Measurements from ENCODE around the gene IFNL1. TPM values are rescaled to one million over a fixed set of nuclear protein-coding genes. Genes with fewer than 3 reads are reported as not detected.

IFNL1 gene
- total and polyA plus RNA-seq, 9 of the 15 experiments (the other 6 are each of a cell fraction or from before 2014, with no cell fraction given) = not detected

GRCh38 chr19:39341719-39342604 lies 45.8 kb downstream of the IFNL1 start, which contains the start of gene SAMD4B (continued):
- no peak; the same call in 1 of the 2 replicates for TF ChIP-seq MGA (IDR thresholded peaks at IDR 0.05)
- TF ChIP-seq BRF2 (IDR thresholded peaks at IDR 0.05; ENCODE audit: borderline replicate concordance, insufficient read depth, insufficient read length) = no peak
- TF ChIP-seq NFATC3 (IDR thresholded peaks at IDR 0.05) = no peak
- peak; percentile 61 for TF ChIP-seq CREB3L1 (IDR thresholded peaks at IDR 0.05; ENCODE audit: borderline replicate concordance, low read depth)
- TF ChIP-seq HBP1 (CRISPR knock-in tag; IDR thresholded peaks at IDR 0.05) = no peak
- no peak for TF ChIP-seq WHSC1 (IDR thresholded peaks at IDR 0.05; ENCODE audit: low read length)
